Measurements from ENCODE around the gene RPL5.

- TF ChIP-seq CTCF (IDR thresholded peaks at IDR 0.05; ENCODE audit: poor library complexity) (no peak), EZH2 (IDR thresholded peaks at IDR 0.05; ENCODE audit: borderline replicate concordance) (no peak)
These were observed 10.5 kb downstream of the RPL5 start for GRCh38 chr1:92842082-92843045.
